Measurements from ENCODE around the gene LILRB1. TPM values are rescaled to one million over a fixed set of nuclear protein-coding genes. Genes with fewer than 3 reads are reported as not detected.
"Not testable (repeated sequence)": the region's sequence is repeated elsewhere in the genome, so short reads cannot be mapped to it uniquely, and the experiment has no call there.

Gene LILRB1
- total RNA-seq, 1 donor from 2014 or later, result not detected

GRCh38 chr19:54630782-54631181, 498 bp downstream of the LILRB1 start:
- no peak for TF ChIP-seq CTCF (IDR thresholded peaks at IDR 0.05)
- no peak overlapping the region for H3K27ac Mint-ChIP-seq (ENCODE audit: unreplicated experiment)
- H3K4me3 Mint-ChIP-seq (ENCODE audit: unreplicated experiment), result no peak overlapping the region
- peaks cover 36% of the 10 kb centered on the region for H3K9me3 Mint-ChIP-seq (ENCODE audit: low read depth)
- DNase-seq (ENCODE audit: low spot score), result no peak
- H3K36me3 Mint-ChIP-seq (ENCODE audit: low read depth), result peaks cover 2% of the 10 kb centered on the region
- no peaks in the 10 kb centered on the region for H3K27me3 Mint-ChIP-seq (ENCODE audit: low read depth)
- H3K4me1 Mint-ChIP-seq (ENCODE audit: low read depth), result no peaks in the 10 kb centered on the region

- H3K9me3 Mint-ChIP-seq (ENCODE audit: low read depth), result peaks cover 29% of the 10 kb centered on the region
- not testable (repeated sequence) for DNase-seq (ENCODE audit: low spot score); H3K27ac Mint-ChIP-seq (ENCODE audit: unreplicated experiment); H3K36me3 Mint-ChIP-seq (ENCODE audit: low read depth); H3K4me1 Mint-ChIP-seq (ENCODE audit: low read depth); H3K4me3 Mint-ChIP-seq (ENCODE audit: unreplicated experiment); H3K27me3 Mint-ChIP-seq (ENCODE audit: low read depth)
Measured at GRCh38 chr19:54631489-54632337, 1.4 kb downstream of the LILRB1 start.

GRCh38 chr19:54632517-54632916, 2.2 kb downstream of the LILRB1 start:
- peaks cover 30% of the 10 kb centered on the region for H3K9me3 Mint-ChIP-seq (ENCODE audit: low read depth)
- not testable (repeated sequence) for H3K4me3 Mint-ChIP-seq (ENCODE audit: unreplicated experiment); H3K27me3 Mint-ChIP-seq (ENCODE audit: low read depth); H3K27ac Mint-ChIP-seq (ENCODE audit: unreplicated experiment); H3K36me3 Mint-ChIP-seq (ENCODE audit: low read depth); DNase-seq (ENCODE audit: low spot score); H3K4me1 Mint-ChIP-seq (ENCODE audit: low read depth)

- H3K36me3 Mint-ChIP-seq (ENCODE audit: low read depth), result no peaks in the 10 kb centered on the region
- no peak overlapping the region for H3K27ac Mint-ChIP-seq (ENCODE audit: unreplicated experiment)
- no peak overlapping the region for H3K4me3 Mint-ChIP-seq (ENCODE audit: unreplicated experiment)
- no peak for TF ChIP-seq CTCF (IDR thresholded peaks at IDR 0.05)
- no peak for DNase-seq (ENCODE audit: low spot score)
- H3K27me3 Mint-ChIP-seq (ENCODE audit: low read depth), result no peaks in the 10 kb centered on the region
- H3K4me1 Mint-ChIP-seq (ENCODE audit: low read depth), result no peaks in the 10 kb centered on the region
- H3K9me3 Mint-ChIP-seq (ENCODE audit: low read depth), result peaks cover 30% of the 10 kb centered on the region
Measured at GRCh38 chr19:54633401-54633800, 3.1 kb downstream of the LILRB1 start.

- not testable (repeated sequence) for H3K36me3 Mint-ChIP-seq (ENCODE audit: low read depth); DNase-seq (ENCODE audit: low spot score)
Measured at GRCh38 chr19:54636081-54636480, 5.8 kb downstream of the LILRB1 start.

GRCh38 chr19:54638683-54639082, 8.4 kb downstream of the LILRB1 start:
- Mint-ChIP-seq H3K4me1 (ENCODE audit: low read depth) (no peaks in the 10 kb centered on the region), H3K9me3 (ENCODE audit: low read depth) (peaks cover 35% of the 10 kb centered on the region), H3K27ac (ENCODE audit: unreplicated experiment) (no peak overlapping the region), H3K36me3 (ENCODE audit: low read depth) (no peaks in the 10 kb centered on the region), H3K4me3 (ENCODE audit: unreplicated experiment) (no peak overlapping the region), H3K27me3 (ENCODE audit: low read depth) (no peaks in the 10 kb centered on the region)
- TF ChIP-seq CTCF (IDR thresholded peaks at IDR 0.05), result no peak
- no peak for DNase-seq (ENCODE audit: low spot score)

More at GRCh38 chr19:54636081-54636480, 5.8 kb downstream of the LILRB1 start:
- H3K27me3 Mint-ChIP-seq (ENCODE audit: low read depth); H3K4me1 Mint-ChIP-seq (ENCODE audit: low read depth); H3K27ac Mint-ChIP-seq (ENCODE audit: unreplicated experiment); H3K4me3 Mint-ChIP-seq (ENCODE audit: unreplicated experiment): not testable (repeated sequence)
- peaks cover 39% of the 10 kb centered on the region for H3K9me3 Mint-ChIP-seq (ENCODE audit: low read depth)

GRCh38 chr19:54642953-54643352, 12.7 kb downstream of the LILRB1 start:
- H3K4me1 Mint-ChIP-seq (ENCODE audit: low read depth); H3K36me3 Mint-ChIP-seq (ENCODE audit: low read depth); H3K27me3 Mint-ChIP-seq (ENCODE audit: low read depth); DNase-seq (ENCODE audit: low spot score); H3K27ac Mint-ChIP-seq (ENCODE audit: unreplicated experiment); H3K4me3 Mint-ChIP-seq (ENCODE audit: unreplicated experiment): not testable (repeated sequence)
- peaks cover 30% of the 10 kb centered on the region for H3K9me3 Mint-ChIP-seq (ENCODE audit: low read depth)

GRCh38 chr19:54643583-54643982, 13.3 kb downstream of the LILRB1 start:
- H3K4me1 Mint-ChIP-seq (ENCODE audit: low read depth); DNase-seq (ENCODE audit: low spot score); H3K36me3 Mint-ChIP-seq (ENCODE audit: low read depth); H3K27ac Mint-ChIP-seq (ENCODE audit: unreplicated experiment); H3K4me3 Mint-ChIP-seq (ENCODE audit: unreplicated experiment); H3K27me3 Mint-ChIP-seq (ENCODE audit: low read depth): not testable (repeated sequence)
- H3K9me3 Mint-ChIP-seq (ENCODE audit: low read depth), result peaks cover 27% of the 10 kb centered on the region
